Endothelial cell of umbilical vein (primary cell): ENCODE measurements around the gene SUCNR1. TPM values are rescaled to one million over a fixed set of nuclear protein-coding genes. Genes with fewer than 3 reads are reported as not detected.

Experiments
- BruUV-seq: library from RNA; stranded (reverse); fragments of 400-500 nt; replicated peaks from 2 replicates; lab custom pipeline; 2021; lab: Mats Ljungman, UMichigan
- CTCF ChIA-PET: fragments of 300-600, 350-600 bp; sonication (Branson Sonifier 250); formaldehyde crosslinking; loops from one replicate; lab custom pipeline; 2021; ENCODE audit warnings: antibody characterized with exemption, inconsistent platforms; lab: Charles Lee
- POLR2A ChIA-PET: fragments of 300-600, 350-600 bp; sonication (Branson Sonifier 250); formaldehyde crosslinking; loops from one replicate; lab custom pipeline; 2021; ENCODE audit warnings: antibody characterized with exemption, inconsistent platforms; lab: Charles Lee
- DNase-seq: peaks from one replicate; pipeline ENCODE4 v3.0.0-alpha.2; 2011; ENCODE audit warnings: low read depth, low spot score
- FAIRE-seq: peaks from 2 replicates; lab custom pipeline; 2011; peaks lifted over from hg19 to GRCh38; lab: Jason Lieb, UNC
- H2AFZ ChIP-seq: 2 replicates; pipeline ENCODE4 v1.6.0; 2012; ENCODE audit warnings: low read depth, low read length, control low read depth, inconsistent platforms
- H3K27ac ChIP-seq: 2 replicates; pipeline ENCODE4 v1.5.1; 2011; ENCODE audit warnings: low read depth, mild to moderate bottlenecking, control low read depth, low read length, moderate library complexity; ENCODE audit not compliant: insufficient read depth
- H3K27me3 ChIP-seq, 2 experiments: 2 replicates each; pipeline versions ENCODE4 v1.6.0 to v1.6.1; 2011; ENCODE audit warnings: low read length in 2 of 2, mixed read lengths in 1 of 2; ENCODE audit not compliant: control insufficient read depth in 2 of 2, insufficient read depth in 2 of 2
- H3K36me3 ChIP-seq, 2 experiments: 2 replicates in 1 of 2; 3 replicates in 1 of 2; pipeline ENCODE4 v1.5.1; 2011; ENCODE audit warnings: low read length in 2 of 2, mild to moderate bottlenecking in 1 of 2, moderate library complexity in 1 of 2; ENCODE audit not compliant: control insufficient read depth in 2 of 2, insufficient read depth in 2 of 2; ENCODE audit errors: extremely low read depth in 1 of 2
- H3K4me1 ChIP-seq: 3 replicates; pipeline ENCODE4 v1.5.1; 2011; ENCODE audit warnings: mild to moderate bottlenecking, low read length; ENCODE audit not compliant: control insufficient read depth, insufficient read depth; ENCODE audit errors: extremely low read depth
- H3K4me2 ChIP-seq: 2 replicates; pipeline ENCODE4 v1.6.1; 2011; ENCODE audit warnings: low read length, control low read depth, mixed read lengths; ENCODE audit not compliant: insufficient read depth
- H3K4me3 ChIP-seq, 3 experiments: fragments of 200-600 bp in 1 of 3; sonication (generic), shearing (Covaris generic) in 1 of 3; replicated peaks in 1 of 3; 2 replicates each; pipeline ENCODE4 v1.5.1; 2011 to 2016; ENCODE audit warnings: control low read depth in 3 of 3, low read length in 3 of 3, mild to moderate bottlenecking in 2 of 3, inconsistent platforms in 1 of 3, low read depth in 1 of 3, moderate library complexity in 1 of 3; ENCODE audit not compliant: insufficient read depth in 1 of 3
- H3K79me2 ChIP-seq: 2 replicates; pipeline ENCODE4 v1.6.0; 2012; ENCODE audit warnings: low read length, inconsistent platforms; ENCODE audit not compliant: control insufficient read depth, insufficient read depth
- H3K9ac ChIP-seq: replicated peaks from 2 replicates; pipeline ENCODE3; 2011; ENCODE audit warnings: low read length, control low read depth; ENCODE audit not compliant: insufficient read depth; ENCODE audit errors: extremely low read depth
- H3K9me1 ChIP-seq: replicated peaks from 3 replicates; pipeline ENCODE4 v1.6.0; 2011; ENCODE audit warnings: mild to moderate bottlenecking, low read length; ENCODE audit not compliant: control insufficient read depth, insufficient read depth; ENCODE audit errors: extremely low read depth
- H3K9me3 ChIP-seq: replicated peaks from 2 replicates; pipeline ENCODE4 v1.5.1; 2012; ENCODE audit warnings: low read length, inconsistent platforms; ENCODE audit not compliant: control insufficient read depth, insufficient read depth
- H4K20me1 ChIP-seq: replicated peaks from 2 replicates; pipeline ENCODE3; 2011; ENCODE audit warnings: mild to moderate bottlenecking, low read length; ENCODE audit not compliant: control insufficient read depth, insufficient read depth; ENCODE audit errors: extremely low read depth
- EZH2 ChIP-seq: IDR thresholded peaks from 2 replicates; pipeline ENCODE4 v1.6.1; 2012; ENCODE audit warnings: borderline replicate concordance, low read depth, mild to moderate bottlenecking, moderate library complexity, low read length, inconsistent platforms; ENCODE audit not compliant: severe bottlenecking
- FOS ChIP-seq: IDR thresholded peaks from 2 replicates; pipeline ENCODE4 v1.6.1; 2011; ENCODE audit warnings: mild to moderate bottlenecking, low read length, moderate library complexity, borderline replicate concordance; ENCODE audit not compliant: insufficient read depth
- JUN ChIP-seq: IDR thresholded peaks from 2 replicates; pipeline ENCODE4 v1.6.1; 2011; ENCODE audit warnings: borderline replicate concordance, low read depth; ENCODE audit not compliant: insufficient read length, insufficient read depth
- MYC ChIP-seq: IDR thresholded peaks from one replicate; pipeline ENCODE4 v1.6.1; 2011; ENCODE audit warnings: mild to moderate bottlenecking, low read depth, low read length
- POLR2A ChIP-seq: IDR thresholded peaks from 2 replicates; pipeline ENCODE4 v1.6.1; 2012; ENCODE audit warnings: low read depth, mild to moderate bottlenecking, control low read depth, low read length
- POLR2AphosphoS5 ChIP-seq: IDR thresholded peaks from 2 replicates; pipeline ENCODE4 v1.6.1; 2012; ENCODE audit warnings: low read depth, mild to moderate bottlenecking, control low read depth, low read length, moderate library complexity; ENCODE audit not compliant: insufficient read depth
- dilution Hi-C: fragments of 300-500 bp; cut with MboI; formaldehyde crosslinking; loops from one replicate; pipeline ENCODE4 v1.15.0; 2019; ENCODE audit warnings: low sequenced_read_pairs; ENCODE audit not compliant: extremely low pct_ligation_motif_present
- intact Hi-C: fragments of 100-400 bp; cut with micrococcal nuclease; formaldehyde crosslinking; loops from one replicate; pipeline ENCODE4 v1.10.0; 2022
- polyA plus RNA-seq, 4 experiments: library from polyadenylated mRNA; depleted of rRNA in 3 of 4; stranded (reverse) in 3 of 4; unstranded in 1 of 4; fragments of >200 nt; gene quantifications; 2 replicates each; pipeline versions ENCODE4 v1.2.1 to v1.2.3, GENCODE V29; 2011 to 2012; ENCODE audit warnings: missing spikeins in 1 of 4
- total RNA-seq: library from RNA; stranded (reverse); gene quantifications from 2 replicates; pipeline ENCODE4 v1.2.3, GENCODE V29; 2021
- TF ChIP-seq, protein P1 (sequence below): IDR thresholded peaks from 2 replicates; pipeline ENCODE4 v1.6.1; 2011; ENCODE audit not compliant: insufficient read depth, insufficient read length
- TF ChIP-seq, protein P2 (sequence below), 2 donors: IDR thresholded peaks; 1 replicate in 1 of 2; 2 replicates in 1 of 2; pipeline ENCODE4 v1.5.1; 2011; ENCODE audit warnings: low read length in 2 of 2, mild to moderate bottlenecking in 2 of 2, moderate library complexity in 2 of 2, control low read depth in 1 of 2, inconsistent platforms in 1 of 2, low read depth in 1 of 2; ENCODE audit not compliant: insufficient read depth in 1 of 2; ENCODE audit errors: extremely low read depth in 1 of 2

The SUCNR1 gene
- total and polyA plus RNA-seq, 2 donors (not counting 3 experiments of a cell fraction or from before 2014, with no cell fraction given): not detected

- no TSS peak for BruUV-seq
- Histone ChIP-seq H4K20me1 (no peaks in the 10 kb centered on the region), H3K27ac (no peak overlapping the region), H3K4me2 (no peak overlapping the region), H3K27me3 (no peaks in the 10 kb centered on the region), H3K9me3 (no peaks in the 10 kb centered on the region), H3K9me1 (no peaks in the 10 kb centered on the region), H3K36me3 (no peaks in the 10 kb centered on the region), H3K79me2 (no peaks in the 10 kb centered on the region), H3K4me1 (peaks cover 41% of the 10 kb centered on the region), H2AFZ (no peak overlapping the region), H3K4me3 (no peak overlapping the region), H3K9ac (no peak overlapping the region)
- DNase-seq (no peak), FAIRE-seq (no peak)
- TF ChIP-seq, protein P1, sequence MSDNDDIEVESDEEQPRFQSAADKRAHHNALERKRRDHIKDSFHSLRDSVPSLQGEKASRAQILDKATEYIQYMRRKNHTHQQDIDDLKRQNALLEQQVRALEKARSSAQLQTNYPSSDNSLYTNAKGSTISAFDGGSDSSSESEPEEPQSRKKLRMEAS: no peak
- no peak for TF ChIP-seq FOS
- TF ChIP-seq, protein P2, sequence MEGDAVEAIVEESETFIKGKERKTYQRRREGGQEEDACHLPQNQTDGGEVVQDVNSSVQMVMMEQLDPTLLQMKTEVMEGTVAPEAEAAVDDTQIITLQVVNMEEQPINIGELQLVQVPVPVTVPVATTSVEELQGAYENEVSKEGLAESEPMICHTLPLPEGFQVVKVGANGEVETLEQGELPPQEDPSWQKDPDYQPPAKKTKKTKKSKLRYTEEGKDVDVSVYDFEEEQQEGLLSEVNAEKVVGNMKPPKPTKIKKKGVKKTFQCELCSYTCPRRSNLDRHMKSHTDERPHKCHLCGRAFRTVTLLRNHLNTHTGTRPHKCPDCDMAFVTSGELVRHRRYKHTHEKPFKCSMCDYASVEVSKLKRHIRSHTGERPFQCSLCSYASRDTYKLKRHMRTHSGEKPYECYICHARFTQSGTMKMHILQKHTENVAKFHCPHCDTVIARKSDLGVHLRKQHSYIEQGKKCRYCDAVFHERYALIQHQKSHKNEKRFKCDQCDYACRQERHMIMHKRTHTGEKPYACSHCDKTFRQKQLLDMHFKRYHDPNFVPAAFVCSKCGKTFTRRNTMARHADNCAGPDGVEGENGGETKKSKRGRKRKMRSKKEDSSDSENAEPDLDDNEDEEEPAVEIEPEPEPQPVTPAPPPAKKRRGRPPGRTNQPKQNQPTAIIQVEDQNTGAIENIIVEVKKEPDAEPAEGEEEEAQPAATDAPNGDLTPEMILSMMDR (IDR thresholded peaks at IDR 0.05; ENCODE audit: extremely low read depth in 1 of 2, insufficient read depth in 1 of 2, low read depth in 1 of 2, low read length in 2 of 2): no peak
- TF ChIP-seq POLR2AphosphoS5: no peak
- no peak for TF ChIP-seq JUN
- TF ChIP-seq POLR2A: no peak
- TF ChIP-seq MYC: no peak
- TF ChIP-seq EZH2: no peak
- dilution Hi-C loops (no loop called here), intact Hi-C loops (no loop called here)
- ChIA-PET POLR2A (no interaction called here), CTCF (no interaction called here)
These were observed 33.3 kb downstream of the SUCNR1 start for GRCh38 chr3:151906751-151907150.
